Measurements from ENCODE around the gene PARP16. TPM values are rescaled to one million over a fixed set of nuclear protein-coding genes. Genes with fewer than 3 reads are reported as not detected.
"Not testable (repeated sequence)": the region's sequence is repeated elsewhere in the genome, so short reads cannot be mapped to it uniquely, and the experiment has no call there.

Gene PARP16
- total RNA-seq, 3 donors from 2014 or later (not counting 1 experiment from before 2014, with no cell fraction given), result 11.7 to 19.3 (median 16.4) TPM

GRCh38 chr15:65246026-65246714 lies 40.5 kb downstream of the PARP16 start:
- DNase-seq (no peak), ATAC-seq (no peak)

GRCh38 chr15:65245096-65245856 lies 41.4 kb downstream of the PARP16 start:
- H3K36me3 ChIP-seq (ENCODE audit: control insufficient read depth, insufficient read depth, low read length), result peaks cover 4% of the 10 kb centered on the region
- H3K9me3 ChIP-seq (ENCODE audit: control insufficient read depth, insufficient read depth, low read length), result no peaks in the 10 kb centered on the region
- H3K36me3 Mint-ChIP-seq, result no peaks in the 10 kb centered on the region
- no peak overlapping the region for H3K27ac Mint-ChIP-seq
- no peak for DNase-seq
- H3K27me3 Mint-ChIP-seq (ENCODE audit: low read depth in 2 of 2), result no peaks in the 10 kb centered on the region
- no peak for ATAC-seq
- no peaks in the 10 kb centered on the region for H3K27me3 ChIP-seq (ENCODE audit: control insufficient read depth, insufficient read depth, low read length)
- no peaks in the 10 kb centered on the region for H3K4me1 ChIP-seq (ENCODE audit: control insufficient read depth, insufficient read depth, low read length)
- H3K4me1 Mint-ChIP-seq, result no peaks in the 10 kb centered on the region
- intact Hi-C loops (cut with micrococcal nuclease), result no loop called here
- H3K9me3 Mint-ChIP-seq, result no peaks in the 10 kb centered on the region
- no peak overlapping the region for H3K4me3 ChIP-seq (ENCODE audit: low read length)
- 86% methylated on average over 11 of the region's 11 CpGs for WGBS (ENCODE audit: insufficient coverage)
- no peak overlapping the region for H3K27ac ChIP-seq (ENCODE audit: low read length)
- no peak overlapping the region for H3K4me3 Mint-ChIP-seq
- no peak for TF ChIP-seq CTCF (IDR thresholded peaks at IDR 0.05)

More at GRCh38 chr15:65246026-65246714, 40.5 kb downstream of the PARP16 start:
- H3K4me3 Mint-ChIP-seq, result no peak overlapping the region
- Histone ChIP-seq H3K4me1 (ENCODE audit: control insufficient read depth, insufficient read depth, low read length) (no peaks in the 10 kb centered on the region), H3K27me3 (ENCODE audit: control insufficient read depth, insufficient read depth, low read length) (no peaks in the 10 kb centered on the region), H3K9me3 (ENCODE audit: control insufficient read depth, insufficient read depth, low read length) (no peaks in the 10 kb centered on the region), H3K4me3 (ENCODE audit: low read length) (no peak overlapping the region), H3K36me3 (ENCODE audit: control insufficient read depth, insufficient read depth, low read length) (peaks cover 4% of the 10 kb centered on the region), H3K27ac (ENCODE audit: low read length) (no peak overlapping the region)
- intact Hi-C loops (cut with micrococcal nuclease), result no loop called here
- no peaks in the 10 kb centered on the region for H3K27me3 Mint-ChIP-seq (ENCODE audit: low read depth in 2 of 2)
- H3K27ac Mint-ChIP-seq, result no peak overlapping the region
- no peaks in the 10 kb centered on the region for H3K4me1 Mint-ChIP-seq
- no peaks in the 10 kb centered on the region for H3K36me3 Mint-ChIP-seq
- 97% methylated on average over 8 of the region's 8 CpGs for WGBS (ENCODE audit: insufficient coverage)
- no peak for TF ChIP-seq CTCF (IDR thresholded peaks at IDR 0.05)
- no peaks in the 10 kb centered on the region for H3K9me3 Mint-ChIP-seq

GRCh38 chr15:65244638-65245037 lies 42.0 kb downstream of the PARP16 start:
- ATAC-seq, result no peak
- no peaks in the 10 kb centered on the region for H3K36me3 Mint-ChIP-seq
- H3K27ac ChIP-seq (ENCODE audit: low read length), result no peak overlapping the region
- H3K27ac Mint-ChIP-seq, result no peak overlapping the region
- H3K36me3 ChIP-seq (ENCODE audit: control insufficient read depth, insufficient read depth, low read length), result peaks cover 4% of the 10 kb centered on the region
- intact Hi-C loops (cut with micrococcal nuclease), result no loop called here
- H3K4me3 Mint-ChIP-seq, result no peak overlapping the region
- no peaks in the 10 kb centered on the region for H3K27me3 ChIP-seq (ENCODE audit: control insufficient read depth, insufficient read depth, low read length)
- no peaks in the 10 kb centered on the region for H3K27me3 Mint-ChIP-seq (ENCODE audit: low read depth in 2 of 2)
- DNase-seq, result no peak
- H3K9me3 ChIP-seq (ENCODE audit: control insufficient read depth, insufficient read depth, low read length), result no peaks in the 10 kb centered on the region
- H3K4me3 ChIP-seq (ENCODE audit: low read length), result no peak overlapping the region
- H3K9me3 Mint-ChIP-seq, result no peaks in the 10 kb centered on the region
- no peak for TF ChIP-seq CTCF (IDR thresholded peaks at IDR 0.05)
- H3K4me1 Mint-ChIP-seq, result no peaks in the 10 kb centered on the region
- no peaks in the 10 kb centered on the region for H3K4me1 ChIP-seq (ENCODE audit: control insufficient read depth, insufficient read depth, low read length)

DNA sequence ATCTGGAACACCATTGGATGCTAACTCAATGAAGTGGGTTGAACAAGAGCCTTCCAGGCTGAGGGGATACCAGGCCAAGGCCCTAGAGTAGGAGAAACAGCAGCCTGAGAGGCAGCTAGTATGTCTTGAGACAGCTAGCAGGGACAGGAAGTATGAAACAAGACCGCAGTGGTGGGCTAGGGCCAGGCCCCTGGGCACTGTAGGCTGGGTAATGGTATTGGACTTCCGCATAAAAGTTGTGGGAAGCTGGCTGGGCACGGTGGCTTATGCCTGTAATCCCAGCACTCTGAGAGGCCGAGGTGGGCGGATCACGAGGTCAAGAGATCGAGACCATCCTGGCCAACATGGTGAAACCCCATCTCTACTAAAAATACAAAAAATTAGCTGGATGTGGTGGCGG lies 50.2 kb downstream of the PARP16 start:
- H3K4me1 ChIP-seq (ENCODE audit: control insufficient read depth, insufficient read depth, low read length); H3K9me3 ChIP-seq (ENCODE audit: control insufficient read depth, insufficient read depth, low read length); H3K27me3 ChIP-seq (ENCODE audit: control insufficient read depth, insufficient read depth, low read length); H3K4me1 Mint-ChIP-seq; H3K4me3 Mint-ChIP-seq; H3K36me3 Mint-ChIP-seq; H3K27ac Mint-ChIP-seq; H3K27ac ChIP-seq (ENCODE audit: low read length); ATAC-seq; H3K4me3 ChIP-seq (ENCODE audit: low read length); H3K9me3 Mint-ChIP-seq; H3K36me3 ChIP-seq (ENCODE audit: control insufficient read depth, insufficient read depth, low read length); DNase-seq; intact Hi-C loops (cut with micrococcal nuclease); H3K27me3 Mint-ChIP-seq (ENCODE audit: low read depth in 2 of 2): not testable (repeated sequence)
- WGBS (ENCODE audit: insufficient coverage), result 97% methylated on average over 4 of the region's 8 CpGs
